GM21390 (cell line): ENCODE data around the gene COL18A1.
"Not testable (repeated sequence)": the region's sequence is repeated elsewhere in the genome, so short reads cannot be mapped to it uniquely, and the experiment has no call there.

Experiments used
- ATAC-seq: cut with Tn5 transposase; IDR thresholded peaks from one replicate; pipeline ENCODE4 v1.9.1; 2021; ENCODE audit not compliant: unreplicated experiment

Gene COL18A1

GRCh38 chr21:45404730-45405270 lies at the start of gene COL18A1:
TSS of gene COL18A1 (plus strand) at chr21:45405165. CDS start at chr21:45405231, 66 bp downstream.
- no peak for ATAC-seq

- ATAC-seq, result no peak
Measured at GRCh38 chr21:45355573-45355972, 49.4 kb upstream of the COL18A1 start.

DNA sequence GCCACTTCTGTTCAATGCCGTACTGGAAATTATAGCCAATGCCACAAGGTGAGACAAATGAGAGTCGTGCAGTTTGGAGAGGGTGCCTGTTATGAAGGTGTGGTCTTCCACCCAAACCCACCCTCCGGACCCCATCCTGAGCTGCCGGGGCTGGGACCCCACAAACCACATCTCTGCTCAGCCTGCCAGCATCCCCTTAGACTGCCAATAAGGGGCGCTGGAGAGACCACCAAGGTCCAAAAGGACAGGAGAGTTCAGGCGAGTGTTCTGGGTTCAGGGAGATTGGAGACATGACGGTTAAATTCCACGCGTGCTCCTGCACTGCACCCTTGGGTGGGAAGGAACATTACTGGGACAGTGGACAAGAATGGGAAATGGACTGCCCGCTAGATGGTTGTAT lies 48.7 kb upstream of the COL18A1 start:
- no peak for ATAC-seq

DNA sequence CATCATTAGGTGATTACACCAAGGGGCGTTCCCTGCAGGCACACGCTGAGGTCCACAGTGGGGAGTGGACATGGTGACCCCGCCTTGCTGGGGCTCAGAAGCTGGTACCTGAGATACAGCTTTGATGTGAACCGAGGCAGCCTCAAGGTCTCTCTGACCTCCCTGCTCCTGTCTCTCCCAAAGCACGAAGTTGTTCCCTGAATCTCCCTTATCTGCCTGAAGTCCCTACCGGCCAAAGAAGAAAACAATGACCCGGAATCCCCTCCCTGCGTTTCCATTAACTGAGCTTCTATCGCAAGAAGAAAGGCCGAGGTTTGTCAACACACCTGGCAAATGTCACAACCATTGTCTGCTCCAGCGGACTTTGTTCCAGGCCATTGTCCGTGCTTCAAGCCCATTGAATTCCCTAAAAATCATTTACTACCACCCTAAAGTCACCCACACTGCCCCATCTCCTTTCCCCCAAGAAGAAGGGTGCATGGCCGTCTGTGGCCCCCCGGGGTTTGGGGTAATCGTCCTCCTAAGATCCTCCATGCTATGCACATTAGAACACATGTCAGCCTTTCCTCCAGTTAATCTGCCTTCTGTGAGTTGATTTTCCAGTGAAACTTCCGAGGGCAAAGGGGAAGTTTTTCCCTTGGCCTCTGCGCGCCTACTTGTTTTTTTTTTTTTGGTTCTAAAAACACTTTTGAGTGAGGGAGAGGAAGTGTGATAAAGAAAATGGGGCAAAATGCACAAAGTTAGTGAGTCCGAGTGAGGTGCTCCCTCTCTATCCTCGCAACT lies 48.1 kb upstream of the COL18A1 start:
- no peak for ATAC-seq

- ATAC-seq, result no peak
Measured at GRCh38 chr21:45357436-45358260, 47.3 kb upstream of the COL18A1 start.

DNA sequence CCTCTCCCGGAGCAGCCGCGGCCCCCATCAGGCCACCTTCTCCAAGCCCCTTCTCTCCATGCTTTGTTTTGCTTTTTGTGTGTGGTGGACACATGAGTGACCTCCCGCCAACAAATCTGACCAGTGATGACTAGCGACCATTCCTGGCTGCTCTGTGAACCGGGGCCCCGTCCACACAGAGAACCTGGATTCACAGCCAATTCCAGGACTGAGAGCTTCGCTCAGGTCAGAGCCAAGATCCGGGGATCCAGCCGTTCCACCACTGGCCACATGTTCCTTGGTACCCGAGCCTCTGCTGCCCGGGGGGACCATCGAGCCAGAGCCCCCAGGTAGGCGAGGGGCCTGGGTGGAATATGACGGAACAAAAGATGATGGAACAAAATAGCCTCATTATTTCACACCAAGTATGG lies 46.7 kb upstream of the COL18A1 start:
- ATAC-seq, result no peak

GRCh38 chr21:45358711-45359310 lies 46.2 kb upstream of the COL18A1 start:
- no peak for ATAC-seq

DNA sequence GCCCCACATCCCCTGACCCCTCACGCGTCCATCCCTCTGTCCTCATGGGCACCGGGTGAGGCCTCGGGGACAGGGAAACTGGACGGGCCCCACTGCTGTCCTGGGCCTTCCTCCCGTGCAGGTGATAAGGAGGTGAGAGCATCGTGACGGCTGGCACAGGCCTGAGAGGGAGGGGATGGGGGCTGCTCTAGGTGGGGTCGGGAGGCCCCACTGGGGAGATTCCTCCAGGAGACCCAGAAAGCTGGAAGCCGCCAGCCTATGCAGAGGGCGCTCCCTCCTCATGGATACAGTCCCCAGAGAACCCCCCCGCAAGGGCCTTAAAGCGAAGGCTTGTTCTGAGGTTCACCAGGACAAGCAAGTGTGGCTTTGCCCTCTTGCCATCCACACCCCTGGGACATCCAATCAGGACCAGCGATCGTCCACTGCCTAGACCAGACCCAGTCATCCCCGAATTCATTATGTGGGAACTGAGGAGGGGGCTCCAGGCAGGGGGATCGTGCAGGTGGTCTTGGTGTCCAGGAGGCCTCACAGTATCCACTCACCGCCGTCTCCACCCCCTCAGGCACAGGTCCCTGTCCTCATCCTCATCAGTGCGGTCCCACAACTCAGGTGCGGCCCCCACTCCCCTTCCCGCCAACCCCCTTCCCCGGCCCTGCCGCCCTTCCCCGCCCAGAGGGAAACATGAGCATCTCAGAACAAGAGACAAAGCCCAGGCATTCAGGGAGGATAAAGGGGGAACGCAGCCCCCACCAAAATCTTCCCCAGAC lies 45.3 kb upstream of the COL18A1 start:
- no peak for ATAC-seq

DNA sequence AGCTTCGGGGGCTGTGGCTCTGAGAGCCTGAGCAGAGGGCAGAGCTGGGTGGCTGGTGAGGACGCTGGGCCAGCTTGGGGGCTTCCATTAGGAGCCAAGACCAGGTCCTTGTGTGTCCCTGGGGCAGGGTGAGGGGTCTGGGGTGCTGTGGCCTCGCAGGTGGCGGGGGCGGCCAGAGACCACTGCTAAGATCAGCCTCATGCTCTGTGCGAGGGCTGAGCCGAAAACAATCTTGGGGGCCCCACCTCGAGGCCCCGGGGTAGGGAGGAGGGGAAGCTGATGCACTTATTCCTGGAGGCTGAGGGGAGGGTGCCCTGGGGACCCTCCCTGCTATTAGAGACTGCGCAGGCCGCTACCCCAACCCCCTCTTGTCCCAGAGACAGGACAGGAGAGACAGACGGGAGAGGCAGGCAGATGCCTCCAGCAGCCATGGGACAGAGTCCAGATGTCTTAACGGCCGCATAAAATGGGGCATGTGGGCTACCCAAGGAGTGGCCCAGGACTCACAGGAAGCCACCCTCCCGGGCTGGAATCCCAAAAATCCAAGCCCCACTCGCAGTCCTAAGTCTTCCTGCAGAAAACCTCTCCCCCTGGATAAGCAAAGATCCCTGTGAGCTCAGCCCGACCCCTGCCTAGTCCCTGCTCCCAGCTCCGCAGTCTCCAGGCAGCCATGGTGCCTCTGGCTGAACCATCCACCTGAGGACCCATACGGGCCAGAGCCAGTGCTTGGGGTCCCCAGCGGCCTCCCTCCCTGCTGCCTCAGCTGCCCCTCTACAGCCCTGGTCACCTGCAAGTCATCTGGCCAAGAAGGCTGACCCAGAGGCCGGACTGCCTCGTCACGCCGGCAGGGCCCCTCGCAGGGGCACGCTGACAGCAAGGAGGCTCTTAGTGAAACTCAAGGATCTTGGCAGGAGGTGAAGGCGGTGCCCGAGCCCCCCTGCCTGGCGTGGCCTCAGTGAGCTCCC lies 43.6 kb upstream of the COL18A1 start:
- no peak for ATAC-seq

GRCh38 chr21:45362077-45362747 lies 42.8 kb upstream of the COL18A1 start:
- ATAC-seq, result no peak

GRCh38 chr21:45362748-45363145 lies 42.2 kb upstream of the COL18A1 start:
- ATAC-seq, result no peak

DNA sequence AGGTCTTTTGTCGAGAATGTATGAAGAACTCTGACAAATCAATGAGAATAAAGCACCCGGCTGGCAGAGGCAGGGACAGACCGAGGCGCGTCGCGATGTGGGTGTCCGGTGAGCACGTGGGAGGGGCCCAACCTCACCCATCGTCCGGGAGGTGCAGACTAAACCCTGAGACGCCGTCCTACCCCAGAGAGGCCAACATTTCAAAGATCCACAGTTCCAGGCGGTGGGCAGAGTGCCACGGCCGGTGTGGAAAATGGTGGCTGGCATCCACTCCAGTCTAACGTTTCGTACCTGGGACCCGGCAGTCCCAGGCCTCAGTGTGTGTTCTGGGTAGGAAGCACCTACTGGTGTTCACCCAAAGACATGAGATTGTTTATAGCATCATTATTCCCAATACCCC lies 41.7 kb upstream of the COL18A1 start:
- ATAC-seq, result not testable (repeated sequence)

GRCh38 chr21:45363921-45364467 lies 41.0 kb upstream of the COL18A1 start:
- no peak for ATAC-seq

DNA sequence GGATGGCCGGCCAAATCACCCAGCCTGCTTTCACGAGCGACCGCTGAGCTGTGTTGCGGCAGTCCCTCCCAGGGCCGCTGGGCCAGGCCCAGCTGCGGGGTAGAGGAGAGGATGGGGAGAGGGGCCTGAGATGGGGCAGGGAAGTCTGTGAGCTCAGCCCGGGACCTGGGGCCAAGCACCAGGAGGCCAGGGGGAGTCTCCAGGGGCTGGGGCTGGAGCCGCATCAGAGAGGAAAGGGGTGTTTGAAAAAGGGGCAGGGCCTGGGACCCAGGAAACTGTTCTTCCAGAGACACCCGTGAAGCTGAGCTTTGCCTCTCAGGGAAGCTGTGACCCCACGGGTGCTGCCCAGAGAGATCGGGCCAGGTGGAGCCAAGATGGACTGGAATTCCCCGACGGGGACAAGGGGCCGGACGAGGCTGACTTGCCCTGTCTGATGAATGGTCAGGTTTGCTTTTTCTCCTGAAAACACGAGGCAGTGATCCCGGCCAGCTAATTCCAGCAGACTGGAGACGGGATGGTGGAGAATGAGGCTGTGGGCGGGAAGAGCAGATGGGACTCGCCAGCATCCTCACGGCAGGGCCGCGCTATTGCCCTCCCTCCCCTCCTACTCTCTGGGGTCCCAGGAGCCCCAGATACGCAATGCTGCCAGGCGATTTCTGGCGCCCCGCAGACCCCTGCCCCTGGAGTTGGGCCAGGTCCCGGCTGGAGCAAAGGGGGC lies 40.3 kb upstream of the COL18A1 start:
- no peak for ATAC-seq

- ATAC-seq, result no peak
Measured at GRCh38 chr21:45365186-45365607, 39.8 kb upstream of the COL18A1 start.

DNA sequence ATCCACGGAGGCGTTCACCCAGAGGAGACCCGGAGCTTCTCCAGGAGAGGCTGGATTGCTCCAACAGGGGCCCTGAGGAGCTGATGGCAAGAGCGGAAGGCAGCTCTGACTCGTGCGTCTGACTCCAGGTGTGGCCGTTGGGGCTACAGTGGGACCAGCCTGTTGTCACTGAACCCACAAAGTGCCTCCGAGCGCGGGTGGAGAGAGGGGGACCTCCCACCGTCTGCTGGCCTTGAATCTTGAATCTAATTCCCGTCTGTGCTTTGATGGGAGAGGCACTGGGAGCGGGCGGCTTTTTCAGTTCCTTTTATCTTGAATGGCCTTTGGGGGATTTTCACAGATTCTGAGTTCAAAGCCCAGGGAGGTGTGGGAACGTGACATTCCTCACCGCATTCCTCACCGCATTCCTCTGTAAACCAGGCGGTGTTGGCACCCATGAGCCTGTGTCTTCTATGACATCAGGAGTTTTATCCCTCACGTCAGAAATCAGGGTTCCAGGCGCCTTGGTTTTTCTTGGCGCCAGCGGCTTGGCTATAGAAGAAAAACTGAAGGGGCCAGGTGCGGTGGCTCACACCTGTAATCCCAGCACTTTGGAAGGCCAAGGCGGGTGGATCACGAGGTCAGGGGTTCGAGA lies 39.2 kb upstream of the COL18A1 start:
- ATAC-seq, result no peak

- no peak for ATAC-seq
Measured at GRCh38 chr21:45366476-45366875, 38.5 kb upstream of the COL18A1 start.
